ENCODE results near the gene CDC7.

Gene CDC7

GRCh38 chr1:91540910-91541309 is 40.3 kb downstream of the CDC7 start:
- TF ChIP-seq ARNTL (CRISPR knock-in tag; IDR thresholded peaks at IDR 0.05; ENCODE audit: borderline replicate concordance, low read depth): no peak
- TF ChIP-seq TCF4 (CRISPR knock-in tag; IDR thresholded peaks at IDR 0.05; ENCODE audit: borderline replicate concordance): no peak
- no peak for TF ChIP-seq PATZ1 (CRISPR knock-in tag; IDR thresholded peaks at IDR 0.05; ENCODE audit: borderline replicate concordance)
- no peak for TF ChIP-seq PPARA (CRISPR knock-in tag; IDR thresholded peaks at IDR 0.05; ENCODE audit: borderline replicate concordance)

GRCh38 chr1:91541918-91542533 is 41.4 kb downstream of the CDC7 start:
- no peak for ATAC-seq
- TF ChIP-seq TSHZ2 (CRISPR knock-in tag; IDR thresholded peaks at IDR 0.05) (no peak), CREB5 (CRISPR knock-in tag; IDR thresholded peaks at IDR 0.05; ENCODE audit: low read depth) (no peak), OSR1 (CRISPR knock-in tag; IDR thresholded peaks at IDR 0.05) (no peak), ISL1 (CRISPR knock-in tag; IDR thresholded peaks at IDR 0.05) (no peak), ZFP30 (CRISPR knock-in tag; IDR thresholded peaks at IDR 0.05) (no peak), ESRRG (CRISPR knock-in tag; IDR thresholded peaks at IDR 0.05) (no peak), PPARA (CRISPR knock-in tag; IDR thresholded peaks at IDR 0.05; ENCODE audit: borderline replicate concordance) (no peak), POU6F1 (CRISPR knock-in tag; IDR thresholded peaks at IDR 0.05; ENCODE audit: borderline replicate concordance, low read depth) (no peak), RARB (CRISPR knock-in tag; IDR thresholded peaks at IDR 0.05) (no peak), ARNTL (CRISPR knock-in tag; IDR thresholded peaks at IDR 0.05; ENCODE audit: borderline replicate concordance, low read depth) (no peak), TOX (CRISPR knock-in tag; IDR thresholded peaks at IDR 0.05; ENCODE audit: borderline replicate concordance) (no peak)

More at GRCh38 chr1:91540910-91541309, 40.3 kb downstream of the CDC7 start:
- ATAC-seq: no peak

GRCh38 chr1:91545506-91546300 is 45.1 kb downstream of the CDC7 start:
- no peak; the same call in 2 of the 3 replicates for ATAC-seq
- TF ChIP-seq ZNF565 (CRISPR knock-in tag; conservative IDR thresholded peaks at IDR 0.05; ENCODE audit: low read depth) (no peak), TSHZ2 (CRISPR knock-in tag; IDR thresholded peaks at IDR 0.05) (no peak), ARNTL (CRISPR knock-in tag; IDR thresholded peaks at IDR 0.05; ENCODE audit: borderline replicate concordance, low read depth) (no peak), CSDC2 (CRISPR knock-in tag; IDR thresholded peaks at IDR 0.05) (no peak), PATZ1 (CRISPR knock-in tag; IDR thresholded peaks at IDR 0.05; ENCODE audit: borderline replicate concordance) (no peak), OSR1 (CRISPR knock-in tag; IDR thresholded peaks at IDR 0.05) (no peak), ZNF70 (CRISPR knock-in tag; IDR thresholded peaks at IDR 0.05) (no peak), ZC3H10 (CRISPR knock-in tag; IDR thresholded peaks at IDR 0.05) (no peak), BACH2 (CRISPR knock-in tag; IDR thresholded peaks at IDR 0.05; ENCODE audit: borderline replicate concordance) (no peak), POU6F1 (CRISPR knock-in tag; IDR thresholded peaks at IDR 0.05; ENCODE audit: borderline replicate concordance, low read depth) (no peak), ZFP3 (CRISPR knock-in tag; IDR thresholded peaks at IDR 0.05) (no peak), ZNF8 (CRISPR knock-in tag; IDR thresholded peaks at IDR 0.05) (no peak), TOX (CRISPR knock-in tag; IDR thresholded peaks at IDR 0.05; ENCODE audit: borderline replicate concordance) (no peak), ZFP30 (CRISPR knock-in tag; IDR thresholded peaks at IDR 0.05) (no peak)
